GM18870 (cell line): ENCODE data around the gene USP30.
"Not testable (repeated sequence)": the region's sequence is repeated elsewhere in the genome, so short reads cannot be mapped to it uniquely, and the experiment has no call there.

ENCODE experiments used
- ATAC-seq: cut with Tn5 transposase; IDR thresholded peaks from one replicate; pipeline ENCODE4 v1.9.1; 2021; ENCODE audit warnings: moderate library complexity; ENCODE audit not compliant: unreplicated experiment

Gene USP30

DNA sequence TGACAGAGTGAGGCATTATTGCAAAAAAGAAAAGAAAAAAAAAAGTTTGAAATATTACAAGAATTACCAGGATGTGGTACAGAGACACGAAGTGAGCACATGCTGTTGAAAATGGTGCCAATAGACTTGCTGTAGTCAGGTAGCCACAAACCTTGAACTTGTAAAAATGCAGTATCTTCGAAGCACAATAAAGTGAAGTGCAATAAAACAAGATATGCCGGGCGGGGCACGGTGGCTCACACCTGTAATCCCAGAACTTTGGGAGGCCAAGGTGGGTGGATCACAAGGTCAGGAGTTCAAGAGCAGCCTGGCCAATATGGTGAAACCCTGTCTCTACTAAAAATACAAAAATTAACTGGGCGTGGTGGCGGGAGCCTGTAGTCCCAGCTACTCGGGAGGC, 2.6 kb upstream of the USP30 start:
- ATAC-seq: not testable (repeated sequence)

DNA sequence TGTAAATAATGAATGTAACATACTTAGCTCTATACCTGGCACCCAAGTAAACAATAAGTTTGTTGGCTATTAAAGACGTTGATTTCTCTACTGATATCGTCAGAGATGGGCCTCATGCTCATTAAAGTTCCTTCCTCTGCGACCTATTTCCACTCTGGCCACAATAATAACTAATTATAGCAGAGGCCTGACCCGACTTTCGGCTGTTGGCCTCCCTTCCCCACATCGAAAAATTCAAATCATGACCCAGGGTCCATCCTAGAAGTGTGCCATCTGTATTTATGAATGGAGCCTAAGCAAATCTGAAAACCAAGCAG, 321 bp upstream of the USP30 start:
- ATAC-seq: no peak

DNA sequence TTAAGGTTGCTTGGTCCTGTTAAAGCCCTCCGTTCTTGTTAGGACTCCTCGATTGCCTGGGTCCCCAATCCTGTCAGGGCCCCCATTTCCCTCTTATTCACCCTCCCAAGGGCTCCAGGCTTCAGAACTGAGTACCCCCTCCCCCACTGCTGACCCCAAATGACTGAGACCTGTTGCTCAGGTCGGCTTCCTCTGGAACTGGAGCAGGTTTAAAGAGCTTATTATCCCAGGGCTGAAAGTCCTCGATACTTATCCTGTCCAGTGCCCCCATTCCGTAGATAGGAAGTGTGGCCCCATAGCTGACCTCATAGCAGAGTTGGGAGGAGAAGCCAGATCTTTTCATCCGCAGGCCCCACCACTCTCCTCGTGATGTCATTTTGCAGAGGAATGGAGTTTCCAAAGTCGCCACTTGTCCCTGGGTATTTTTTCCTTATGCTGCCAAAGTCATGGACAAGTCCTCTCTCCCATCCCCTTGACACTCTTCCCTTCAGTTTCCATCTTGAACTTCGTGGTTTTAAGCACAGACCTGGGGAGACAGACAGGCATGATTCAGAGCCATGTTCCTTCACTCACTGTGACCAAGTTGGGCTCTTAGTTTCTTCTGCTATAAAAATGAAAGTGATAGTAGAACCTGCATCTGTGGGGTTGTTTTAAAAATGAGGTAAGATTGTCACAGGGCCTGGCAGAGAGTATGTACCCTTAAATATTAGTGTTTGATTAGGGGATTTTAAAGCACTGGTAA, 1.2 kb downstream of the USP30 start:
- ATAC-seq: peak; percentile 56

DNA sequence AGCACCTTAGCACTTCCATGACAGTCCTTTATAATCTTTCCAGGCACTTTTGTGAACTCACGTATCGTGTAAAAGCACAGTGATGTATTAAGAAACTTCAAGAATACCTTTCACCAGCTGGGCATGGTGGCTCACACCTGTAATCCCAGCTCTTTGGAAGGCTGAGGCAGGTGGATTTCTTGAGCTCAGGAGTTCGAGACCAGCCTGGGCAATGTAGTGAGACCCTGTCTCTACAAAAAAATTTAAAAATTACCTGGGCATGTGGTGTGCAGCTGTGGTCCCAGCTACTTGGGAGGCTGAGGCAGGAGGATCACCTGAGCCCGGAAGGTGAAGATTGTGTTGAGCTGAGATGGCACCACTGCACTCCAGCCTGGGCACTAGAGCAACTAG, 1.7 kb downstream of the USP30 start:
- ATAC-seq: not testable (repeated sequence)

DNA sequence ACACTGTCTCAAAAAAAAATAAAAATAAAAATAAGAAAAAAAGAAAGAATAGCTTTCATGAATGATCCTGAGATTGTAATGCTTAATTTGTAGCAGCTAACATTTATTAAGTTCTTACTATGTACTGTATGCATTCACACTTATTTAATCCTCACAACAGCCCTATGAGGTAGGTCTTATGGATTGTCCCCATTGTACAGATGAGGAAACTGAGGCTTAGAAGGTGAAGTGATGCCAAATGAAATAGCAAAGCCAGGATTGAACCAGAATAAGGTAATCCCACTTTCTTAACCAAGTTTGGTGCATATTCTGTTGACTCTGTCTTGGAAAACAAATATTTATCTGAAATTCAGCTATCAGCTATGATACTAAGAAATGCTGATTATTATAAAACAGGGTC, 2.1 kb downstream of the USP30 start:
- ATAC-seq: no peak

DNA sequence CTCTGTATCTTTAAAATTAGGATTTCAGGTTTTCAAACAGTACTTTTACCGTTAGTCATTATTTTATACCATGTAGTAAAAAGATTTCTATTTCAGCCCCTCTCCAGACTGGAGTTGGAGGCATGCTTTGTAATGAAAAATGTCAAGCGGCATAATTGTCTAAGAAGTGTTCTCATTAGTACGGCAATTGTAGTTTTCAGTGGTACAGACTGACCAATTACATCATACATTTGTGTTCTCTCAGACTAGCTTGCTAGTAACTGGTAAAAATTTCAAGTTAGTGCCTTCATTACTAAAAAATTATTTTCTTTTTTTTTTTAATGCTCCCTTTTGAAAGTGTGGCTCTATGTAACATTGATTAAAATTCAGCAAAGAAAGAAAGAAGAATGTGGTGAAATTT, 4.5 kb downstream of the USP30 start:
- ATAC-seq: no peak

DNA sequence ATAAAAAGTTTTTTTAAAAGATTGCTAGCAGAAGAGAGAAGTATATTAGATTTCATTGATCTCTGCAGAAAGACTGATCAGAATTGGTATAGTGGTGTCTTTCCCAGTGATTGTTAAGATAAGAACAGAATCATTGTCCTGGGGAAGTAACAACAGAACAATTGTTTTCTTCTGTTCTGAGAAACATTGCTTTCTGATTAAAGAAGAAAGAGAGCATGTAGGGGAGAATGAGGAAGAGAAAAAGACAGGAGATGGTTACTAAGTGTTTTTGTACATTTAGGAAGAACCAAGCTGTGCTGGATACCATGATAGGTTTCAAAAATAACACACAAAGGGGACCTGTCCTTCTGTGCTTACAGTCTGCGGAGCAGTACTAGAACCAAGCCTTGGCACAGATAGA, 5.0 kb downstream of the USP30 start:
- ATAC-seq: no peak

DNA sequence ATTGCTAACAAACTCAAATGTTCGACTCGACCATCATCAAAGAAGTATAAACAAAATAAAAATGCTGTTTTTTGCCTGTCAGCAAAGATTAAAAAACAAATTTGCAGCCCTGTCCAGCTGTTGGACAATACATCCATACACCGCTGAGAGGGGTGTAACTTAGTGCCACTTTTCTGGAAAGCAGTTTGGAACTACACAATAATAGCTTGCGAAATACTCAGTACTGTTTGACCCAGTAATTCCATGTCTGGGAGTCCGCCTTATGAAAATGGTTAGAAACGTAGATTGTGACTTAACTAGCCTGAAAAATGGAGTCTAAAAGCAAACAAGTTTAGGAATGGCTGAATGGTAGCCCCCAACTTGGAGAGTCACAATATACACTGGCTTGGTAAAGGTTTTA, 6.4 kb downstream of the USP30 start:
- no peak for ATAC-seq

DNA sequence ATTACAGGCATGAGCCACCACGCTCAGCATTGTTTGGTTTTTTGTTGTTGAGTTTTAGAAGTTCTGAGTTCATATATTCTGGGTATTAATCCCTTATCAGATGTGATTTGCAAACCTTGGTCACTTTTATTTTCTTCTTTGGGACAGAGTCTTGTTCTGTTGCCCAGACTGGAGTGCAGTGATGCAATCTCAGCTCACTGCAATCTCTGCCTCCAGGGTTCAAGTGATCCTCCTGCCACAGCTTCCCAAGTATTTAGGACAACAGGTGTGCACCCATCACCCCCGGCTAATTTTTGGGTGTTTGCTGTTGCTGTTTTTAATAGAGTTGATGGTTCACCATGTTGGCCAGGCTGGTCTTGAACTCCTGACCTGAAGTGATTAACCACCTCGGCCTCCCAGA, 11.8 kb downstream of the USP30 start:
- no peak for ATAC-seq

DNA sequence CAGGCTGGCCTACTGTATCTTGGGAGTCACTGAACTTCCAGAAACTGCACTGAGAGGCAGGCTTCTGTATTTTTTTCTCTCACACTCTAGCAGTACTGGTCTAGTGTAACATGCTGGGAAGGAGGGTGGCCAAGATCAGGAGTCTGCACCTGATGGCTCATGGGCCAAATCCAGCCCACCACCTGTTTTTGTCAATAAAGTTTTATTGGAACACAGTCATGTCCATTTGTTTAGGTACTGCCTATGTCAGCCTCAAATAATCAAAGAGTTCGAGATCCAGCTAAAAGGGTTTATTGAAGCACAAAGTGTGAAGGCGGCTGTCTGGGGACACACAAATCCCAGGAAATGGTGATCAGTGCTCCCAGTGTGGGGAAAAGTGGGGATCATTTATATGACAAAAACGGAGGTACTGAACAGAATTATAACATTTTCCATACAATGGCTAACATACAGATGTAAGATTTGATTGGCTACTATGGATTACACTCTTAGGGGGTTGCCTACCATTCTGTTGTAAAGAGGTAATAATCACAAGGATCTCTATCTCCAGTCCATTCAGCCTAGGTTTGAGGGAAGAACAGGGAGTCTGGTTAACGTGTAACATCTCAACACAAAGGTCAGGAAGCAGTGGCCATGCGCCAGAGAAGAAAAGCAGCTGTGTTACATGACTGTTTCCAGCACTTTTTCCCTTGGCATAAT, 12.9 kb downstream of the USP30 start:
- ATAC-seq: no peak

DNA sequence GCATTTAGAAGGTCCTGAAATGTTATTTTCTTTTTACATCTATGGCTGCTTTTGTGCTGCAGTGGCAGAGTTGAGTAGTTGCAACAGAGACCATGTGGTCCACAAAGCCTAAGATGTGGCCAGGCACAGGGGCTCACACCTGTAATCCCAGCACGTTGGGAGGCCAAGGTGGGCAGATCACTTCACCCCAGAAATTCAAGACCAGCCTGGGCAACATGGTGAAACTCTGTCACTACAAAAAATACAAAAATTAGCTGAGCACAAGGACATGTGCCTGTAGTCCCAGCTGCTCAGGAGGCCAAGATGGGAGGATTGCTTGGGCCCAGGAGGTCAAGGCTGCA, 13.4 kb downstream of the USP30 start:
- ATAC-seq: no peak

DNA sequence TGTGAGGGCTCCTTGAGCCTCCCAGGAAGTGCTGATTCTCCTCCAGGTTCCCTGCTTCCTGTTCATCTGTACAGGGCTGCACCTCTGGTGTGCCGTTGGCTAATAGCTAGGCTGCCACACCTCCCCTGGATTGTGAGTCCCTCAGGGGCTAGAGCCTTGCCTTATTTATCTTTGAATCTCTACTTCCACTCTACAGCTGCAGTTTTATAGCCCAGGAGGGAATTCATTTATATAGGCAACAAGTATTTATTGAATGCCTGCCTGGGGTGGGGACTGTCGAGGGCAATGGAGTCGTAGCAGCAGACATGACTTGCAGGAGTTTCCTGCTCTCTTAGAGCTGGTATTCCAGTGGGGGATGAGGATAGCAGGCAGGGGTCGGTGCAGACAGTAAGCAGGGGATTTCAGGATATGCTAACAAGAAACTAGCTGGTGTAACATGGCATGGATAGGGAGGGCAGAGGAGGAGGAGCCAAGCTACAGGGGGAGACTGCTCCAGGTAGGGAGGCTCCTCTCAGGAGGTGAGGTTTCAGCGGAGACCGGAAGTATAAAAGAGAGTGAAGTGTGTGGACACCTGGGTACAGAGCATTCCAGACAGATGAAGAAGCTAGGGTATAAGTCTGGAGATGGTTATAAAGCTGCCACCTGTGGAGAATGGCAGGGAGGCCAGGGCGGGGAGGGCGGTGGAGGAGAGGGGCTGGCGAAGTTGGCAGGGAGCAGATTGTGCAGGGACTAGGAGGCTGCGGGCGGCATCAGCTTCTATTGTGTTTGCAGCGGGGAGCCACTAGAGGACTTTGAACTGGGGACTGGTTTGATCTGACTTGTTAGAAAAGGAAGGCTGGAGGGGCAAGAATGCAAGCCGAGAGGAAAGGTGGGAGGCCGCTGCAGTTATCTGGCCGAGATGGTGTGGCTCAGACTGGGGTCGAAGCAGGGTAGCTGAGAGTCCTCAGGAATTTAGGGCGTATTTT, 17.2 kb downstream of the USP30 start:
- no peak for ATAC-seq

DNA sequence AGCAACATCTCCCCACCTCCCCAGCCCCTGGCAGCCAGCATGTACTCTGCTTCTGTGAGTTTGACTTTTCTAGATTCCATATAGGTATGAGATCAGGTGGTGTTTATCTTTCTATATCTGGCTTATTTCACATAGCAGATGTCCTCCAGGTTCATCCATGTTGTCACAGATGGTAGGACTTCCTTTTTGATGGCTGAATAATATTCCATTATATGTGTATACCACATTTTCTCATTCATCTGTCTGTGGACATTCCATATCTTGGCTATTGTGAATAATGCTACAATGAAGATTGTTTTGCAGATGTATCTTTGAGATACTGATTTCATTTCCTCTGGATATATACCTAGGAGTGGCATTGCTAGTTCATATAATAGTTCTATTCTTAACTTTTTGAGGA, 22.5 kb downstream of the USP30 start:
- ATAC-seq: no peak

DNA sequence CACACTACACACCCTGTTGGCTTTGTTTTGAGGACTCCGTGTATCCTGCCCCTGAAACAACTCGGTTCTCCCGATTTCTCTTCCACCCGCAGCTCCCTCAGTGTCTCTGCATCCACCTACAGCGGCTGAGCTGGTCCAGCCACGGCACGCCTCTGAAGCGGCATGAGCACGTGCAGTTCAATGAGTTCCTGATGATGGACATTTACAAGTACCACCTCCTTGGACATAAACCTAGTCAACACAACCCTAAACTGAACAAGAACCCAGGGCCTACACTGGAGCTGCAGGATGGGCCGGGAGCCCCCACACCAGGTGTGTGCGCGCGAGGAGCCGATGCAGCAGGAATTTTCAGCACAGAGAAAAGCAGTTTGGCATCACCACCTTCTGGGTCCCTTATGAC, 30.4 kb downstream of the USP30 start:
- ATAC-seq: no peak

DNA sequence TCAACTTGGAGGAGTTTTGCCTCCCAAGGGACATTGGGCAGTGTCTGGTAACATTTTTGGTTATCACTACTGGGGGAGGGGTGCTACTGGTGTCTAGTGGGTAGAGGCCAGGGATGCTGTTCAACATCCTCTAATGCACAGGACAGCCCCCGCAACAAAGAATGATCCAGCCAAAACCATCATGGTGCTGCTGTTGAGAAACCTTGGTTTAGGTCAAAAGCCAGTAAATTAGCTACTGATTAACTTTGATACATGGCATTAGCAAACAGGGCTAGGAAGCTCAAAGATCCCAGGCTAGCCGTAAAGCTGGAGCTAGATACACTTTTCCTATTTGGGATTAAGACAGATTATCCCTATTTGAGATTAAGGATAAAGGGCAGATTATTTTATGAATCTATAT, 32.0 kb downstream of the USP30 start:
- ATAC-seq: no peak

DNA sequence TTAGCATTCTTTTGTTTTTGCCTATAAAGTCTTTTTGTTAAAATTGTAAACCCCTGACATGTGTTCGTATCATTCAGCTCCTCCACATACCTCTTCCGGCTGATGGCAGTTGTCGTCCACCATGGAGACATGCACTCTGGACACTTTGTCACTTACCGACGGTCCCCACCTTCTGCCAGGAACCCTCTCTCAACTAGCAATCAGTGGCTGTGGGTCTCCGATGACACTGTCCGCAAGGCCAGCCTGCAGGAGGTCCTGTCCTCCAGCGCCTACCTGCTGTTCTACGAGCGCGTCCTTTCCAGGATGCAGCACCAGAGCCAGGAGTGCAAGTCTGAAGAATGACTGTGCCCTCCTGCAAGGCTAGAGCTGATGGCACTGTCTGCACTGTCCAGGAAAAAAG, 33.2 kb downstream of the USP30 start:
- ATAC-seq: no peak

DNA sequence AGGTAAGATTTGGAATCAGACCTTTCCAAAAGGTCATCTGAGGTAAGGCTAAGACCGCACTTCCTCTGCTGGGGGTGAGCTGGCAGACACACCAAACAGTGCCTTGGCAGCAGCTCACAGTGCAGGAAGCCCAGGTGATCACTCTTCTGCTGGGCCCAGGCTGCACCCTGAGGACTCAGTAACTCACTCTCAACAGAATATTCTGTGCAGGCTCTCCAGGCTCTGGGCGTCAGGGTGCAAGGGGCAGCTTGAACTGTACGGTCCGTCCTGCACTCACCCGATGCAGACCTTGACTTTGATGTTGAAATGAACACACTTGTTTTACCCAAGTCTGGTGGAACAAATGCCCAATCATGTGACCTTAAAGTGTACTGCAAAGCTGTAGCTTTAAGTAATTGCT, 34.9 kb downstream of the USP30 start:
- ATAC-seq: no peak

DNA sequence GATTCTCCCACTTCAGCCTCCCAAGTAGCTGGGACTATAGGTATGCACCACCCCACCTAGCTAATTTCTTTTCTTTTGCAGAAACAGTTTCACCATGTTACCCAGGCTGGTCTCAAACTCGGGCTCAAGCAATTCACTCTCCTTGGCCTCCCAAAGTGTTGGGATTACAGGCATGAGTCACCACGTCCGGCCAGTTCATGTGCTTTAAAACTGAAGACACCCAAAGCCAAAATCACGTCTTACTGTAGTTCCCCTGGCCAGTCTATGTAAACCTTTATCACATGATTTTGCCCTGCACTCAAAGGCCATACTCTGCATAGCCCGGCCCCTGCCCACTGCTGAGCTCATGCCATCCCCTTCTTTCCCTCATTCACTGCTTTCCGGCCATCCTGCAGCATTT, 36.4 kb downstream of the USP30 start:
- no peak for ATAC-seq

DNA sequence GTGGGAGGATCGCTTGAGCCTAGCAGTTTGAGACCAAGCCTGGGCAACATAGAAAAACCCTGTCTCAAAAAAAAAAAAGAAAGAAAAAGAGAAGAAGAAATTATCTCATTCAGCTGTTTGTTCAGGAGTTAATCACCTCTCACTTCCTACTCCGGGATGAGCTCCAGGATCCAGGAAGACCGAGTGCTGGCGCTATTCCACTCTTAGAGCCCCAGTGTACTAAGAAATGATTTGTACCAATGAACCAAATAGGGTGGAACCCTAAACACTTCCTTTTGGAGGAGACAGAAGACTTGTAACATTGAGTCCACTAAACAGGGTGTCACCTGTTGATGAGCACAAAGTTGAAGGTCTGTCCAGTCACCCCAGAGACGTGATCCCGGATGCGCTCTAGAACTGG, 37.3 kb downstream of the USP30 start:
- no peak for ATAC-seq

DNA sequence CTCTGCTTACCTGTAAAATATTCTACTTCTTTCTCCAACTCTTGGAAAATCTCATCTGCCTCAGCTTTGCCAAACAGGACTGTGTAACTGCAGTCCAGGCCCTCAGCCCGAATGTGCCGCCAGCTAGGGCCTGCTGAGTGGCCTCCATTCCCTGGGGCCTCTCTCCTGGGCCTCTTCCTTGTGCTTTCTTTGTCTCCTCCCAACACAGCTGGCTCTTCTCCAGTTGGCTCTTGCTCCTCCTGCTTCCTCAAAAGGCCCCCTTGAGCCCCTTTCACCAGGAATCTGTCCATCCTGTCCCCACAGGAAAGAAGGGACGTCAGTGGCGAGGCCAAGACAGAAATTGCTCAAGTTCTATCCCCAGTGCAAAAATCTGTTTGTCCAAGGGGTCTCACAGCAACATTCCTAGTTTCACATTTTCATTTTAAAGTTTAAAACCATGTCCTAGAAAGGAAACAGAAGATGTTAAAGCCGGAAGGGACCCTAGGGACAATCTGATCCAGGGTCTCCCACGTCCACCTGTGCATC, 40.2 kb downstream of the USP30 start:
- ATAC-seq: no peak

DNA sequence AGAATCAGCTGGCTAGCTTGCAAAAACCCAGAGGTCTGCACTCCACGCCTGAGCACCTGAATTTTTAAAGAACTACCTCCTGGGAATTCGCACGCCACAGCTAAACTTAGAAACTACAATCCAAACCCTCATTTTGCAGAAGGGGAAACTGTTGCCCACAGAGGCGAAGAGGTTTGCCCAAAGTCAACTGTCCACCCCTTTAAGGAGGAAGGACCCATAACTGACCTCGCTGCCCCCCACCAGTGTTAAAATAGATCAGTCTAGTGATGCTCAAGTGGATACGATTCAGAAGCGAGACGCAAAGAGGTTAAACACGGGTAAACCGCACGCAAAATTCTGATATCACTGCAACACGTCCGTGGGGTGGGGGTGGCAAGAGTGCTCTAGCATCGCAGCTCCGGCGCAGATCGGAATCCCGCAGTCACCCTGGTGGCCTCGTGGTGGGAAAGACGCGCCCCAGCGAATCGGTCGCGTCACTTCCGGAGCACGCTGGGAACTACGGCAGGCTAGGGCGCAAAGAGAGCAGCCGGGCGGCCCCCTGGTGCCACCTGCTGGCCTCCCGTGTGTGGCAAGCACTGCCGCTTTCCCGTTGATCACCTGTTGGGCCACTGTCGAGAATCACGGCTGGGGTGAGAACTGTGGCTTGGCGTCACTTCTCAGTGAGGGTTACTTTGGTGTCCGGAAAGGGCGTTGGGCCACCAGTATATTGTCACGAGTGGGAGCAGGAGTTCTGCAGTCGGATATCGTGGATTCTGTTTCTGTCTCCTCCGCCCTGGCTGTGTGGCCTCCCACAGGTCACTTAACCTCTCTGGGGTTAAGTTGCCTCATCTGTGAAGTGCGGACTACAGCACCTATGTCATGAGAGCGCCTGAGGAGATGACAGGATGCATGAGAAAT, 40.9 kb downstream of the USP30 start, which contains the start of gene ALKBH2:
Gene ALKBH2, minus strand, starts transcription at position 451 of the 897 bp plus-strand sequence. CDS start 686 bp downstream, outside the sequence.
- peak; percentile 38 for ATAC-seq
